GM12872 (cell line): Measurements from ENCODE around the gene CXorf51B.
"Not testable (repeated sequence)": the region's sequence is repeated elsewhere in the genome, so short reads cannot be mapped to it uniquely, and the experiment has no call there.

Experiments used
- CTCF ChIP-seq: IDR thresholded peaks from 3 replicates; pipeline ENCODE4 v1.5.1; 2011; ENCODE audit warnings: low read depth, mild to moderate bottlenecking, low read length, moderate library complexity; ENCODE audit not compliant: insufficient read depth

CXorf51B gene

GRCh38 chrX:146809471-146809870 is at the start of gene CXorf51B:
Gene CXorf51B, plus strand, starts transcription at chrX:146809771. Its CDS starts 21 bp downstream, at chrX:146809792.
- not testable (repeated sequence) for TF ChIP-seq CTCF

GRCh38 chrX:146814644-146815043 is 5.1 kb downstream of the CXorf51B start, which contains the start of gene CXorf51A:
Gene CXorf51A, minus strand, starts transcription at chrX:146814744. Its CDS starts 21 bp downstream, at chrX:146814723.
- not testable (repeated sequence) for TF ChIP-seq CTCF

GRCh38 chrX:146831994-146832393 is 22.4 kb downstream of the CXorf51B start:
- TF ChIP-seq CTCF, result no peak

- no peak for TF ChIP-seq CTCF
Observed at GRCh38 chrX:146854281-146854680, 44.7 kb downstream of the CXorf51B start.
